HG03439 (cell line): ENCODE results near the gene P2RY8.
"Not testable (repeated sequence)": the region's sequence is repeated elsewhere in the genome, so short reads cannot be mapped to it uniquely, and the experiment has no call there.

Source experiments
- ATAC-seq: cut with Tn5 transposase; IDR thresholded peaks from one replicate; pipeline ENCODE4 v1.9.1; 2021; ENCODE audit warnings: mild to moderate bottlenecking, moderate library complexity; ENCODE audit not compliant: unreplicated experiment

Gene P2RY8

DNA sequence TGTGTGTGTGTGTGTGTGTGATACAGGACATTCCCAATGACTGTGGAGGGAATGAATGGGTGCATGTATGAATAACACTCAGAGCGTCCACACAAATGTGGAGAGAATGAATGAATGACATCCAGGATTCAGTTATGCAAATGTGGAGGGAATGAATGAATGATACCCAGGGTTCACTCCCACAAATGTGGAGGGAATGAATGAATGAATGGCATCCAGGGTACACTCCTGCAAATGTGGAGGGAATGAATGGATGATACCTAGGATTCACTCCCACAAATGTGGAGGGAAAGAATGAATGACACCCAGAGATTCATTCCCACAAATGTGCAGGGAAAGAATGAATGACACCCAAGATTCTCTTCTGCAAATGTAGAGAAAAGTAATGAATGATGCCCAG is 48.2 kb downstream of the P2RY8 start:
- ATAC-seq: no peak

GRCh38 chrX:1488141-1488540 is 48.8 kb downstream of the P2RY8 start:
- no peak for ATAC-seq

DNA sequence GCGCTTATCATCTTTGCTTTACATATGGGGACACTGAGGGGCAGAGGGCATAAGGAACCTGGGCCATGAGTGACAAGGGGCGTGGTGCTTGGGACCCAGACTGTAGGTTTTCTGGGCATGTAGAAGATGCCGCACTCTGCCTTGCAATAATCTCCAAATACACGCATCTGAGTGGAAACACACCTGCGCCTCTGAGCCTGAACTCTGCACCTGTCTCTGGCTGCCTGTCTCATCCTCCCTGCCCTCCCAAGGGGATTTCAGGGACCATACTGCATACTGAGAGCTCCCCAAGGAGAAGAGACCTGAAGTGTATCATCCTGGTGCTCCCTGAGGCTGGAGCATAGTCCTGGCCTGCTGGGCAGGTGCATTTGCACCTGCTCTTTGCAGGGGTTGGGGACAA is 49.6 kb downstream of the P2RY8 start:
- ATAC-seq: no peak

- no peak for ATAC-seq
Measured at GRCh38 chrX:1486749-1487361, 50.1 kb downstream of the P2RY8 start.

GRCh38 chrX:1486177-1486576 is 50.8 kb downstream of the P2RY8 start:
- ATAC-seq: no peak

DNA sequence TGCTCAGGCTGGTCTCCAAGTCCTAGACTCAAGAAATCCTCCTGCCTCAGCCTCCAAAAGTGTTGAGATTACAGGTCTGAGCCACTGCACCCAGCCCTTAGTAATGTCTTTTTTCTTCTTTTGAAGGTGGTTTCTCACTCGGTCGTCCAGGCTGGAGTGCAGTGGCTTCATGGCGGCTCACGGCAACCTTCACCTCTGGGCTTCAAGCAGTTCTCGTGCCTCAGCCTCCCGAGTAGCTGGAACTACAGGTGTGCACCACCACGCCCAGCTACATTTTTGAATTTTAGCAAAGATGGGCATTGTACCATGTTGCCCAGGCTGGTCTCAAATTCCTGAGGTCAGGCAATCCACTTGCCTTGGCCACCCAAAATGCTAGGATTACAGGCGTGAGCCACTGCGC is 52.0 kb downstream of the P2RY8 start:
- no peak for ATAC-seq

DNA sequence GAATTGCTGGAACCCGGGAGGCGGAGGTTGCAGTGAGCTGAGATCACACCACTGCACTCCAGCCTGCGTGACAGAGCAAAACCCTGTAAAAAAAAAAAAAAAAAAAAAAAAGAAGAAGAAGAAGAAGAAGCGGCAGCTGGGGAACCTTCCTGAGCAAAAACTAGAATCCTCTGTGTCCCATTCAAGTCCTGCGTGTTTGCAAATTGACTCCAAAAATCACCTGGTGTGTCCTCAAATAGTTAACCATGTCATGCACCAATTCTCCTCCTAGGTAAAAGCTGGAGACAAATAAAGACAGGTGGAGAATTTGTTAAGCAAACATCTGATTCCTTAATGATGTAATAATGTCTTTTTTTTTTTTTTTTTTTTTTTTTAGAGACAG is 52.4 kb downstream of the P2RY8 start:
- ATAC-seq: no peak

DNA sequence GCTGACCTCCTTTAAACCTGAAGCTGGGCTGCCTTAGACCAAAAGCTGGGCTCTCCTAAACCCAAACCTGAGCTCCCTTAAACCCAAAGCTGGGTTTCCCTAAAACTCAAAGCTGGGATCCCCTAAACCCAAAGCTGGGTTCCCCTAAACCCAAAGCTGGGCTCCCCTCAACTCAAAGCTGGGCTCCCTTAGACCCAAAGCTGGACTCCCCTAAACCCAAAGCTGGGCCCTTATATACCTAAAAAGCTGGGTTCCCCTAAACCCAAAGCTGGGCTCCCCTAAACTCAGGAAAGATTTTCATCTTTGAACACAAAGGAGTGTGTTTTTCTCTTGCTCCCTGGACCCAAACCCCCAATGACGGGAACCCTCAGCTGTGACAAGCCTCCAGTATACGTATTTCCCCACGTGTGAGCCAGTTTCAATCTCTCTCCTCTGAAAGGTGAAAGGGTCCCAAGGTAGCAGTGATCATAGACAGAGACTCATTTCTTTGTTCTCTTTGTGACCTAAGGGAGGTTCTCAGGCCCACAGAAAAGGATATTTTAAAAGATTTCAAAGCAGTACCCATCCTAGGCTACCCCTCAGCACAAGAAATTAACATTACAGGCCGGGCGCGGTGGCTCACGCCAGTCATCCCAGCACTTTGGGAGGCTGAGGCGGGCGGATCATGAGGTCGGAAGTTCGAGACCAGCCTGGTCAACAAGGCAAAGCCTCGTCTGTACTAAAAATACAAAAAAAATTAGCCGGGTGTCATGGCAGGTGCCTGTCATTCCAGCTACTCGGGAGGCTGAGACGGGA is 52.9 kb downstream of the P2RY8 start:
- peak; percentile 38 for ATAC-seq

DNA sequence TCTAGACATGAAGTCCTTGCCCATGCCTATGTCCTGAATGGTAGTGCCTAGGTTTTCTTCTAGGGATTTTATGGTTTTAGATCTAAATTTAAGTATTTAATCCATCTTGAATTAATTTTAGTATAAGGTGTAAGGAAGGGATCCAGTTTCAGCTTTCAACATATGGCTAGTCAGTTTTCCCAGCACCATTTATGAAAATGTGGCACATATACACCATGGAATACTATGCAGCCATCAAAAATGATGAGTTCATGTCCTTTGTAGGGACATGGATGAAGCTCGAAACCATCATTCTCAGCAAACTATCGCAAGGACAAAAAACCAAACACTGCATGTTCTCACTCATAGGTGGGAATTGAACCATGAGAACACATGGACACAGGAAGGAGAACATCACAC is 54.5 kb downstream of the P2RY8 start:
- not testable (repeated sequence) for ATAC-seq

DNA sequence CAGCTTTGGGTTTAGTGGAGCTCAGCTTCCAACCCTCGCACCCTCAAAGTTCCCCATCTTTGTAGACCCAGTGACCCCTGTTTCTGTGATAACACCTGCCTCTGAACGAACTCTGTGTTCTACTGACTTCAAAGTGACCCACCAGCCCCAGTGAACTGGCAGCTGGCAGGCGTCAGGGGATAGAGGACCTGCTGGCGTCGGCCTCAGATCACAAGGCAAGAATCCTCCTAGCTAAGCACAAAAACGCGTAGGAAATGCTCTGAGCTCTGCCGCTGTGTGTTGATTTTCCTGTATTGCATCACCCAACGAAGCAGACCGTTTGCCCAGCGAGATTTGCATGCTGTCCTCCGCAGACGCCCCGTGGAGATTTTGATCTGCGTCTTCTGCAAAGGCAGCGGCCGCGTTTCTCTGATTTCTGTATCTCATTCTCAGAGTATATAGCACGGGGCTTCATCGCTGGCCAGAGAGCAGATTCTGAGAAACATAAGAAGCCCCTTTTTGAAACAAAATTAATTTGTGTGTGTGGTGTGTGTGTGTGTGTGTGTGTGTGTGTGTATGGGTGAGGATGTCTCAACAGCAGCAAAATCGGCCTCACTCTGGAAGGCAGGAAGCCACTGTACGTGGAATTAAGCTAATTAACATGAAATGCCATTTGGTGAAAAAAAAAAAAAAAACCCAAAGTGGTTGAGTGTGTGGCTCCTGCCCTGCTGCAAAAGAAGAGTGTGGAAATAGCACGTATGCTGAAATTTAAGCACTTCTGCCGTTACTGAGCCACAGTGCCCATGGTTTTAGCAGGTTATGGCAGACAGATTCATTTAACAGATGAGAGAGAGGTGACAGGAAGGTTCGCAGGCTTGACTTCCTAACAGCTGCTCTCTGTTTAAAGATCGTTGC is 55.1 kb downstream of the P2RY8 start:
- peak; percentile 43 for ATAC-seq

DNA sequence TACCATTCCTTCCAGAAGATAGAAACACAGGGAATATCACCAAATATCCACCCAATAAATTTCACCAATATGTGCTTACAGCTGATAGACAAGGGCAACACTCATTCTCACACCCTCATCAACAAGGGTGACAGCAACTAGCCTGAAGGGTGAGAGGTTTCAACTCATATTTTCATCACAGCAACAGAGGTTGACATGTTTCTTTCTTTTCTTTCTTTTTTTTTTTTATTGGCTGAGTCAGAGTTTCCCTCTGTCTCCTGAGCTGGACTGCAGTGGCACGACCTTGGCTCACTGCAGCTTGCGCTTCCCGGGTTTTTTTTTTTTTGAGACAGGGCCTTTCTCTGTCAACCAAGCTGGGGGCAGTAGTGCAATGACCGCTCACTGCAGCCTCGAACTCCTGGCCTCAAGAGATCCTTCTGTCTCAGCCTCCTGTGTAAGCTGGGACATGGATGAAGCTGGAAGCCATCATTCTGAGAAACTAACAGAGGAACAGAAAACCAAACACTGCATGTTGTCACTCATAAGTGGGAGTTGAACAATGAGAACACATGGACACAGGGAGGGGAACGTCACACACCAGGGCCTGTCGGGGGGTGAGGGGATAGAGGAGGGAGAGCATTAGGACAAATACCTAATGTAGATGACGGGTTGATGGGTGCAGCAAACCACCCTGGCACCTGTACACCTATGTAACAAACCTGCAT is 56.8 kb downstream of the P2RY8 start:
- no peak for ATAC-seq

GRCh38 chrX:1477801-1478458 is 59.1 kb downstream of the P2RY8 start:
- ATAC-seq: no peak

DNA sequence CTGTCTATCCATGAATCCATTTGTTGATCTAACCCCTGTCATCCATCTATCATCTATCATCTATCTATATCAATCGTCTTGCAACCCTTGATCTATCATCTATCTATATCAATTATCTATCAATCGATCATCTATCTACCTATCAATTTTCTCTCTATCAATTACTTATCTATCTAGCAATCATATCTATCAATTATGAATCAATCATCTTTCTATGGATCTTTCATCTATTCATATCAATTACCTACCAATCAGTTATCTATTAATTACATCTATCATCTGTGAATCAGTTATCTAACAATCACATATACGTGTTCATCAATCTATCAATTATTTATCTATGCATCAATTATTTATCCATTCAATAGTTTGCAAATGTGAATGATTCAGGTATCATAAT is 59.8 kb downstream of the P2RY8 start:
- ATAC-seq: no peak

- ATAC-seq: no peak
Measured at GRCh38 chrX:1476682-1477081, 60.3 kb downstream of the P2RY8 start.

DNA sequence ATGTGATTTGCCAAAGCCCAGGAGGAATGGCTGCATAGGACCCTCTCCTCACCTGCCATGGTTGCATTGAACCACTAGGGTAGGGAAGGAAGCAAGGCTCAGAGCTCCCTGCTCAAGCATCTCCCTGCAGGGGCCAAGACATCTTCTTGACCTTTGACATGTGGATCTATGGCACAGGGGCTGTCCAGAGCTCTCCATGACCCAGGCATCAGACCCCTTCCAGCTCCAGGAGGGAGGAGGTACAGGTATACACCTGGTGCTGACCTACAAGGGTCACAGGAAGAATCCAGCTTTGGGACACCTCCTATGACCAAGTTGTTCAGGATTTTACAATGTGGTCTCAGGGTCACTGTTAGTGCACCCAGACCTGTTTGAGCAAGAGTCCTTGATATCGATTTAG is 61.1 kb downstream of the P2RY8 start:
- ATAC-seq: no peak

GRCh38 chrX:1475481-1475880 is 61.5 kb downstream of the P2RY8 start:
- no peak for ATAC-seq

- not testable (repeated sequence) for ATAC-seq
Measured at GRCh38 chrX:1474593-1474992, 62.4 kb downstream of the P2RY8 start.

GRCh38 chrX:1472975-1473374 is 64.0 kb downstream of the P2RY8 start:
- ATAC-seq: no peak

DNA sequence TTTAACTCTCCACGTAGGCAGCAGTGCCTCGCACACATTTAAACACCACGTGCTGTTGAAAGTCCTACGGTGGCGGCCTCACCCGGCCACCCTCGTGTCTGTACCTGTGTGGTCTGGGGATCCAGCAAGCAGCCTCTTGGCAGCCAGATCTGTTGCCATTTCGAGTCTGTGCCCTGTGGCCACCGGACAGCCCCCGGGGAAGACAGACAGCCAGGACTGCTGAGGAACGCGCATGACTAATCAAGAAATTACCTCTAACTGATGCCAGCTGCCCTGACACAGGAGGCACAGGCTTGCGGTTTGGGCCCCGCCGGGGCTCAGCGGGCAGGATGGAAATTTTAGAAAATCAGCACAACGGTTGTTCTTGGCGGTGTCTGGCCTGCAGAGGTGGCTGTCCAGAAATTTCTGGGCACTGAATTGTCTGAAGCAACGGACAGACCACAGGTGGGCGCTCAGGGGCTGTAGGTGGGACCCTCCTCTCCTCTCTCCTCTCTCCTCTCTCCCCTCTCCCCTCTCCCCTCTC is 68.7 kb downstream of the P2RY8 start:
- ATAC-seq: peak; percentile 55

GRCh38 chrX:1466971-1467561 is 69.9 kb downstream of the P2RY8 start:
- peak; percentile 36 for ATAC-seq
